HCT116 (cell line): Measurements from ENCODE around the gene ESR2.

Experiments used
- CEBPB ChIP-seq: IDR thresholded peaks from 2 replicates; pipeline ENCODE4 v1.6.1; 2012; ENCODE audit warnings: low read depth
- CTCF ChIP-seq, 3 experiments: fragments of 200-600 bp in 1 of 3; sonication (generic) in 1 of 3; IDR thresholded peaks in 2 of 3; conservative IDR thresholded peaks in 1 of 3; 2 replicates each; pipeline ENCODE4 v1.5.1; 2012 to 2017; ENCODE audit warnings: low read depth in 2 of 3, low read length in 2 of 3, antibody characterized with exemption in 1 of 3, borderline replicate concordance in 1 of 3, control low read depth in 1 of 3, mild to moderate bottlenecking in 1 of 3, mixed read lengths in 1 of 3, mixed run types in 1 of 3, moderate library complexity in 1 of 3; ENCODE audit not compliant: insufficient read depth in 1 of 3
- EGR1 ChIP-seq: IDR thresholded peaks from 2 replicates; pipeline ENCODE4 v1.6.1; 2012; ENCODE audit warnings: low read depth
- ELF1 ChIP-seq: IDR thresholded peaks from 2 replicates; pipeline ENCODE4 v1.6.1; 2012; ENCODE audit warnings: low read depth, borderline replicate concordance
- EZH2 ChIP-seq: fragments of 200-600 bp; sonication (generic); IDR thresholded peaks from 2 replicates; pipeline ENCODE4 v1.6.1; 2017; ENCODE audit warnings: antibody characterized with exemption, mixed run types
- JUND ChIP-seq: IDR thresholded peaks from 2 replicates; pipeline ENCODE4 v1.6.1; 2012
- POLR2A ChIP-seq: IDR thresholded peaks from 2 replicates; pipeline ENCODE4 v1.7.0; 2011; ENCODE audit warnings: borderline replicate concordance; ENCODE audit not compliant: insufficient read depth, insufficient read length; ENCODE audit errors: extremely low read depth
- POLR2AphosphoS5 ChIP-seq: IDR thresholded peaks from 2 replicates; pipeline ENCODE4 v1.6.1; 2011; ENCODE audit warnings: mild to moderate bottlenecking, low read depth, low read length, moderate library complexity
- RAD21 ChIP-seq: IDR thresholded peaks from 2 replicates; pipeline ENCODE4 v1.6.1; 2012; ENCODE audit warnings: low read depth, mild to moderate bottlenecking
- SIN3A ChIP-seq: IDR thresholded peaks from 2 replicates; pipeline ENCODE4 v1.6.1; 2012; ENCODE audit warnings: low read depth
- SRF ChIP-seq: IDR thresholded peaks from 2 replicates; pipeline ENCODE4 v1.6.1; 2012; ENCODE audit warnings: low read depth
- TCF7L2 ChIP-seq: IDR thresholded peaks from 2 replicates; pipeline ENCODE4 v1.7.0; 2011; ENCODE audit warnings: borderline replicate concordance, inconsistent platforms; ENCODE audit not compliant: insufficient read depth, insufficient read length; ENCODE audit errors: extremely low read depth
- YY1 ChIP-seq: IDR thresholded peaks from 2 replicates; pipeline ENCODE4 v1.6.1; 2011; ENCODE audit warnings: low read length, low read depth, moderate library complexity, mild to moderate bottlenecking; ENCODE audit not compliant: insufficient replicate concordance; ENCODE audit errors: extremely low read depth

DNA sequence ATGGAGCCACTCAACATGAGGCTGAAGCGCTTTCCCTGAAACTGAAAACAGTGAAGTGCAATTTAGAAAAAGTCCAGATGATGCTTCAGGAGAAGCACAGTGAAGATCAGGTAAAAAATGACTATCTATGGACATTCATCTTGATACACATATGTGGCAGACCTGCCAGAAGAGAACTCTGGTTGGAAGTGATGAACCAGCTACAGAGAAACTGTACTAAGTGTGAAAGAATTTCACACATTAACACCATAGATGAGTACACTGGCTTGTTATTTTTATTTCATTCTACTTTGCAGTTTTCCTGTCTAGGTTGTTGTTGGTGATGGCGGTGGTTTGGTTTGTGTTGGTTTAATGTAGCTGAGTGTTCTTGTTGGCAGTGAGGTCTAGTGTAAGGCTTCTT, 174.7 kb downstream of the ESR2 start:
- no peak for TF ChIP-seq POLR2A
- no peak for TF ChIP-seq RAD21
- no peak for TF ChIP-seq CTCF (IDR thresholded peaks at IDR 0.05 in 2 of 3, conservative IDR thresholded peaks at IDR 0.05 in 1 of 3; ENCODE audit: borderline replicate concordance in 1 of 3, insufficient read depth in 1 of 3, low read depth in 2 of 3, low read length in 2 of 3)
- no peak for TF ChIP-seq EZH2
- no peak for TF ChIP-seq ELF1
- no peak for TF ChIP-seq YY1
- TF ChIP-seq SIN3A: no peak
- no peak for TF ChIP-seq JUND
- TF ChIP-seq EGR1: no peak
- TF ChIP-seq SRF: no peak
- no peak for TF ChIP-seq POLR2AphosphoS5
- TF ChIP-seq CEBPB: no peak
- TF ChIP-seq TCF7L2: no peak
